ENCODE results near the gene TCP11L2.

DNA sequence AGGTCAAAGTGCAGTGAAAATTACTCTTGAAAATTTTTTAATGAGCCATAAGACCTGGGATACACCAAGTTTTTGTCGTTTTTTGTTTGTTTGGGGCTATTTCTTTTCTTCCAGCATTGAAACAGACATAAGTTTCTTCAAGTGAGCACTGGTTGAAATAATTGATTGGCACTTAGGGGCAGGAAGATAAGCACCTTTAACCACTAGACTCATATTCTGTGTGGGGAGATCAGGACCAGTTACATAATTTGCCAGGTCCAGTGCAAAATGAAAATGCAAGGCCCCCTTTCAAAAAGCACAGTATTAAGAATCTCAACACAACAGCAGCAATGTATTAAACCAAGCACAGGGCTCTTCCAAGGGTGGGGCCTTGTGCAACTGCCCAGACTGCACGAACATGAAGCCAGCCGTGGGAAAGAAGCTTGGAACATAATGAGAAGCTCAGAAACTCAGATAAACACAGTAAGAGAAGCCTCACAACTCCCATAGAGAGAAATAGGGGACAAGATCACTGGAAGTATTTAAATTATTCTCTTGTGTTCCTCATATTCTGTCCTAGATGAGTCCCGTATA, 3.2 kb upstream of the TCP11L2 start:
- no peak for TF ChIP-seq POLR2AphosphoS5 (IDR thresholded peaks at IDR 0.05; ENCODE audit: borderline replicate concordance, low read depth, low read length)
- no peak for TF ChIP-seq EZH2 (IDR thresholded peaks at IDR 0.05)
- TF ChIP-seq FOXP2 (optimal IDR thresholded peaks at IDR 0.05; ENCODE audit: control extremely low read depth, extremely low read length, insufficient read depth): no peak
